Esophagus muscularis mucosa (tissue), 4 donors: ENCODE results near the gene MAN1C1.

Source experiments
- CTCF ChIP-seq, 3 experiments: fragments of 200-600 bp in 2 of 3; fragments of 450-650 bp in 1 of 3; sonication (generic) in 2 of 3; IDR thresholded peaks; one replicate each; pipeline ENCODE4 v1.5.1; 2017 to 2019; ENCODE audit warnings: antibody characterized with exemption in 3 of 3, mild to moderate bottlenecking in 2 of 3, moderate library complexity in 1 of 3
- EP300 ChIP-seq: sonication (generic); formaldehyde crosslinking; IDR thresholded peaks from one replicate; pipeline ENCODE4 v1.6.1; 2017; ENCODE audit warnings: antibody characterized with exemption
- POLR2A ChIP-seq: fragments of 450-650 bp; IDR thresholded peaks from one replicate; pipeline ENCODE4 v1.6.1; 2017; ENCODE audit warnings: antibody characterized with exemption, moderate library complexity, mild to moderate bottlenecking, low read depth
- POLR2AphosphoS5 ChIP-seq, 2 donors: sonication (generic); formaldehyde crosslinking; IDR thresholded peaks; one replicate each; pipeline ENCODE4 v1.6.1; 2017; ENCODE audit warnings: antibody characterized with exemption in 2 of 2

- TF ChIP-seq CTCF (IDR thresholded peaks at IDR 0.05) (no peak), POLR2A (no peak), EP300 (no peak), POLR2AphosphoS5 (IDR thresholded peaks at IDR 0.05) (no peak)
Measured at GRCh38 chr1:25756215-25756614, 139.6 kb downstream of the MAN1C1 start.
